NCI-H1092 treated with DMSO at 0.1 percent for 48 hours (cell line): ENCODE measurements around the gene INO80.

Experiments
- DNase-seq: peaks from one replicate; lab custom pipeline; 2025; lab: John Stamatoyannopoulos, UW

Gene INO80

GRCh38 chr15:41047474-41047873 lies 68.6 kb downstream of the INO80 start:
- no peak for DNase-seq

GRCh38 chr15:41043276-41043951 lies 72.7 kb downstream of the INO80 start:
- DNase-seq, result no peak

DNA sequence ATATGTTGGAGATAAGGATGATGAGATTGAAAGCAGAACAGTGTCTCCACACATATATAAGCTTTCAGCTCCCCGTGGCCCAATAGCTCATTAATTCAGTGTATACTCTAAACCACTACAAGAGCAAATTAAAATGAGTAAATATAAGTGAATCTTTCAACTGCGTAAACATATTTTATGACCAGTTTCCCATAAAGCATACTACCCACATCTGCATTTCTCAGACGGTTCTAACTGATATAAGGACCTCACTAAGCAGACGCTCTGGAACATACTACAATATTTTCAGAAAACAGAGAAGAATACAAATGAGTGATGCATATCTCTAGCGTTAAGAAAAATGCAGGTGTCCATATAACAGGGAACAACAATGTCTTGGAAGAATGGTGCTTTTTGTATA lies 73.2 kb downstream of the INO80 start:
- no peak for DNase-seq

GRCh38 chr15:41039121-41039520 lies 77.0 kb downstream of the INO80 start:
- no peak for DNase-seq

GRCh38 chr15:41032079-41032328 lies 84.1 kb downstream of the INO80 start:
- DNase-seq, result no peak

DNA sequence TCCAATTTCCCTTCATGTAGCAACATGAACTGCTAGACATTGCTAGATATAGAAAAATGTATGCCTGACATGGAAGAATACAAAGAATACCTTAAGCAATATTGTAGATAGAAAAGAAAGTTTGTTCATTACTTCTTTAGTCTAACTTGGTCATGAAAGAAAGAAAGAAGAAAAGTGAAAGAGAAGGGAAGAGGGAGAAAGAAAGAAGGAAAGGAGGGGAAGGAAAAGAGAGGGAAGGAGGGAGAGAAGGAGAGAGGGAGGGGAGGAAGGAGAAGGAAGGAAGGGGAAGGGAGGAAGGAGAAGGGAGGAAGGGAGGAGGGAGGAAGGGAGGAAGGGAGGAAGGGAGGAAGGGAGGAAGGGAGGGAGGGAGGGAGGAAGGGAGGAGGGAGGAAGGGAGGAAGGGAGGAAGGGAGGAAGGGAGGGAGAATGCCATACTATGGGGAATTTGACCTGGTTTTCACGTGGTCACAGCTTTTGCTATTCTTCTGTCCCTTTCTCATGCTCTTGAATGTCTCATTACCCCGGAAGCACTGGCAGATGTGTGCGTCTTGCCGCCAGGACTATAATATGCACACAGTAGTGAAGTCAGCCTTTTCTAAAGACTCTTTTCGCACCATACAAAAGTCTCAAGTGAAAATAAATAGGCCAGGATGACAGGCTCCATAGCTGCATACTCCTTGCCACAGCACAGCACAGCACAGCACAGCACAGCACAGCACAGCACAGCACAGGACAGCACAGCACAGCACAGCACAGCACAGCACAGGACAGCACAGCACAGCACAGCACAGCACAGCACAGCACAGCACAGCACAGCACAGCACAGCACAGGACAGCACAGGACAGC lies 84.6 kb downstream of the INO80 start:
- DNase-seq, result no peak

DNA sequence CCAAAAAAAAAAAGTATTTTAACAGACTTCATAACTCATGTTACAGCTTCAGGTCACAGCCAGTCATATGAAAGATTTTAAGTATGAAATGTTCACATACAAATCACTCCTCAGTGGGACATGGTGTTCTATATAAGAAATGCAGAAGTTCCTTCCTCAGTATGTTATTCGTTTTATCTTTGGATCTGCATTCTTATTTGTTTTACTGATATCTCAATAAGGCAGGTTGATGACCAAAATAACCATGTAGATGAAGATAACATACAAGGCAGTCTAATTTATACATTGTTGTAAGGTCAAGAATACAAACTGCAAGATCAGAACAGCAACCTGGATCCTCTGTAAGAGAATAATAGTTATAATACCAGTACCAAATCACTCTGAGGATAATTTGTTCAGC lies 87.2 kb downstream of the INO80 start:
- no peak for DNase-seq

DNA sequence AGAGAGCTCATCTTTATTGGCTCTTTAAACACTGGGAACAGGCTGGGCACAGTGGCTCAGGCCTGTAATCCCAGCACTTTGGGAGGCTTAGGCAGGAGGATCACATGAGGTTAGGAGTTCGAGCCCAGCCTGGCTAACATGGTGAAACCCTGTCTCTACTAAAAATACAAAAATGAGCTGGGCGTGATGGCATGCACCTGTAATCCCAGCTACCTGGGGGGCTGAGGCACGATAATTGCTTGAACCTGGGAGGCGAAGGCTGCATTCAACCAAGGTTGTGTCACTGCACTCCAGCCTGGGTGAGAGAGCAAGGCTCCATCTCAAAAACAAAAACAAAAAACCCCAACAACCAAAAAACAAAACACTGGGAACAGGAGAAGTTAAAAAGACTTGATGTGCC lies 90.7 kb downstream of the INO80 start:
- DNase-seq, result no peak

DNA sequence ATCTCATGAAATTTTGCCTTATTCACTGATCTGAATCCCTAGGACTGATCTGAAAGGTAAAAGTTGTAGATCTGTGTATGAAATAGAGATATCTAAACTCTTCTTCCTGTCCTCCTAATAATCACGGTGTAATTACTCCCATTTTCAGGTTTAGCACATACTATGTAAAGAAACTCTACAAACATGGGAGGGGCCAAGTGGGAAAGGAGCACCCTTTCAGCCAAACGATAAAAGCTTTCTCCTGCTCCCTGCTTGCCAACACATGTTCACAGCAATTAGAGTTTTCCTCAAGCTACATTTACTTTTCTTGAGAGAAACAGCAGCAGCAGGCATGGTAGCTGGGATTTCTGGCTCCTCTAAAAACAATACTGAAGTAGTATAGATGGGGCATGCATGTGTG lies 91.2 kb downstream of the INO80 start:
- DNase-seq, result no peak

DNA sequence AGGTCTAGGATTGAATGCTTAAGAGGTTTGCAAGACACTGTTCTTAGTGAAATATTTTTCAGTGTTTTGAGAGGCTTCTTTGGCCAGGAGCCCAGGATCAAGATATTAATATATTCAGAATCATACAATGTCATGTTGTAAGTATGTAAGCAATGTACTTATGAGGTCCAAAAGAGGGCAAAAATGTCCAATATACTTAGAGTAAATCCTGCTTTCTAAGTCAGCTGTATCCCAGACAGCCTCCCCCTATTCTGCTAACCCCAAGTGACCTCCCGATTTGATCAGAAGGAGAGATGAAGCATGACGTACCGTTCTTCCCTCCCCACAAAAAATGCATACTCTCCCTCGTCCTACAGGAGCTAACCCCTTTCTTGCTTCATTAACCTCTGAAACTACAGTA lies 91.9 kb downstream of the INO80 start:
- DNase-seq, result no peak

DNA sequence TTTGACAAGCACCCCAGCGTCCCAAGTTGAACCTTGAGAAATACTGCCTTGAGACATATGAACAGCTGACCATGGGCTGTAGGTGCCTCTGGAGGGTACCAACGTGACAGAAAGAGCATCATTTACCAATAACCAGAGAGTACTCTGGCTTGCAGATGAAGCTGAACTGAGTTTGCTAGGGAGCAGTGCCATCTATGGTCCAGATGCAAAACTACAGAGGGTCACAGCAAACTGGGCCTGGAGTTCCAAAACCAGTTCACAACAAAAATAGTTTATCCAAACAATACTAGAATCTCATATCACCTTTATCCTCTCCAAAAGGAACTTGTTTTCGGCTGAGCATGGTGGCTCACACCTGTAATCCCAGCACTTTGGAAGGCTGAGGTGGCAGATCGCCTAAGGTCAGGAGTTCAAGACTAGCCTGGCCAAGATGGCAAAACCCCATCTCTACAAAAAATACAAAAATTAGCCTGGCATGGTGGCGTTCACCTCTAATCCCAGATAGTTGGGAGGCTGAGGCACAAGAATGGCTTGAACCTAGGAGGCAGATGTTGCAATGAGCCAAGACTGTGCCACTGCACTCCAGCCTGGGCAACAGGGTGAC lies 93.5 kb downstream of the INO80 start:
- DNase-seq, result peak; percentile 16

DNA sequence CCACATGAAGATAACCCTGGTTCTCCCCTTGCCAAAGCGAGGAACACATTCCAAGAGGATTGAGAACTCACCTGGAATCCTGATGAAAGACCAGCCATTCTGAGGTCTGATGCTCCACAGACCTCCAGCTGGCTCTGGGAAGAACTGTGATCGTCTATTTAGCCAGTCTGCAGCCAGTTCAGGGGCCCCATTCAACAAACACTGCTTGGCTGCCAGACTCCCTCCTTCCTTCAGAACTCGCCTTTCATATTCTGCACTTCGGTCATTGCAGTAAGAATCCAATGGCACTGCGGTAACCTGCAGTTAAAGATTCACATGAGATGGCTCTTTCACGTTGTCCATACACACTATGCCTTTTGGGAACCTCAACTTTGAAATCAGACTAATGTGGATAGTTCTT lies 95.3 kb downstream of the INO80 start:
- no peak for DNase-seq

DNA sequence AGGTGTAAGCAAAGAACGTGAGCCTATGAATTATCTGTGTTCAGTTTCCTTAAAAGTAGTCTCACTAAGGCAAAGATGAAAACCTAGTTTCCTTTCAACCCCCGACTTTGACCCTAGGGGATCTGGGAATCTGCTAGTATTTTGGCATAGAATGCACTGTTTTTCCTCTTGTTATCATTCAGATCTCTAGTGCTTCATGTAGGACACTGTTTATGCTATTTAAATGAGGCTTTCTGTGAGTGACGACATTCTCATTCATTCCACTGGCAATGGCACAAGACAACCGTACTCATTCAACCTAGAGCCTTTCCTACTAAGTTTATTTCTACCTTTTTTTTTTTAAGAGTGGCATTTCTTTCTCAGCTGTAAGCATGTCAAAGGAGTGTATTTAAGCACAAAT lies 95.8 kb downstream of the INO80 start:
- no peak for DNase-seq

GRCh38 chr15:41019174-41019573 lies 96.9 kb downstream of the INO80 start:
- DNase-seq, result no peak

GRCh38 chr15:41018534-41018933 lies 97.5 kb downstream of the INO80 start:
- no peak for DNase-seq

- DNase-seq, result no peak
Observed at GRCh38 chr15:41017066-41017735, 98.9 kb downstream of the INO80 start.

GRCh38 chr15:41013691-41014414 lies 102.2 kb downstream of the INO80 start:
- no peak for DNase-seq

GRCh38 chr15:41011055-41011815 lies 104.8 kb downstream of the INO80 start:
- no peak for DNase-seq

GRCh38 chr15:41010345-41010744 lies 105.7 kb downstream of the INO80 start:
- DNase-seq, result no peak

DNA sequence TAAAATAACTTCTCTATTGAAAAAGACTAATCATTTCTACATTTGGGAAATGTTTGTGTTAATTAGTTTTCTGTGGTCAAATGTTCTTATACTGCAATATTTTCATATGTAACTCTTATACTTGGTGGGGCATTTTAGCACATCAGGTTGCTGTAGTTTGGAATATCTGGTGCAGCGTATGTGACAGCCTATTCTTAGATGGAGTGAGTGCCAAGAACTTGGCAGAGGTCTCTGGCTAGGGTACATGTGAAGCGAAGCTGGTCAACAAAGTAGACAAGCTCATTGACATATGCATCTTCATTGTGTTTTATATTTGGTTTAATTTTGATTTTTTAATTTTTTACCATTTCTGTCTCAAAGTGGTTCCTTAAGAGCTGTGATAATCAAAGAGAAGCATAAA lies 109.6 kb downstream of the INO80 start:
- DNase-seq, result no peak

DNA sequence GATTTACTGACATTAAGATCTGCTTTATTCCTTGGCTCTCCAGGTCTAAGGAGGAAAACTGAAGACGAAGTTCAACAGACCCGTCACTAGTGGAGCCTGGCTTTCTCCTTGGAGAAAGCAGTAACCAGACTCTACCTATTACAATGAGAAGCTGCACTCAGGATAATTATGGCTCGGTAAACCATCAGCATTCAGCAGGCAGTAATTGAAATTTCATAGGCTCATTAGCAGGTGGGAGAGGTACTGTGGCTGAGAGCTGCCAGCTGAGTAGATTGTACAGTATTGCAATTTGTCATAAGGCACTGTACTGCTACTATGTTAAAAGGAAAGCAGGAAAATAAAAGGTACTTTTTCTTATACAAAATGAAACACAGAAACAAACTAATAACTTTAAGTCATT lies 111.6 kb downstream of the INO80 start:
- DNase-seq, result peak; percentile 1
